Stomach (tissue), 4 donors: Measurements from ENCODE around the gene SEMA3D.

Experiments used
- EP300 ChIP-seq: sonication (generic); formaldehyde crosslinking; IDR thresholded peaks from one replicate; pipeline ENCODE4 v1.6.1; 2017; ENCODE audit warnings: antibody characterized with exemption
- POLR2A ChIP-seq, 4 donors: fragments of 450-650 bp; IDR thresholded peaks; one replicate each; pipeline ENCODE4 v1.6.1; 2016; ENCODE audit warnings: antibody characterized with exemption in 4 of 4, control low read depth in 2 of 4, mild to moderate bottlenecking in 1 of 4, moderate library complexity in 1 of 4
- POLR2AphosphoS5 ChIP-seq, 3 donors: sonication (generic); formaldehyde crosslinking; IDR thresholded peaks; one replicate each; pipeline ENCODE4 v1.6.1; 2016; ENCODE audit warnings: antibody characterized with exemption in 3 of 3
- TF ChIP-seq, protein P1 (sequence below), 7 experiments: fragments of 450-650 bp in 4 of 7; fragments of 200-600 bp in 3 of 7; sonication (generic) in 3 of 7; IDR thresholded peaks; one replicate each; pipeline ENCODE4 v1.5.1; 2016 to 2019; ENCODE audit warnings: antibody characterized with exemption in 7 of 7, control low read depth in 2 of 7, mild to moderate bottlenecking in 1 of 7

GRCh38 chr7:85165263-85165662 is 21.6 kb downstream of the SEMA3D start:
- TF ChIP-seq POLR2AphosphoS5 (IDR thresholded peaks at IDR 0.05) = no peak
- TF ChIP-seq, protein P1, sequence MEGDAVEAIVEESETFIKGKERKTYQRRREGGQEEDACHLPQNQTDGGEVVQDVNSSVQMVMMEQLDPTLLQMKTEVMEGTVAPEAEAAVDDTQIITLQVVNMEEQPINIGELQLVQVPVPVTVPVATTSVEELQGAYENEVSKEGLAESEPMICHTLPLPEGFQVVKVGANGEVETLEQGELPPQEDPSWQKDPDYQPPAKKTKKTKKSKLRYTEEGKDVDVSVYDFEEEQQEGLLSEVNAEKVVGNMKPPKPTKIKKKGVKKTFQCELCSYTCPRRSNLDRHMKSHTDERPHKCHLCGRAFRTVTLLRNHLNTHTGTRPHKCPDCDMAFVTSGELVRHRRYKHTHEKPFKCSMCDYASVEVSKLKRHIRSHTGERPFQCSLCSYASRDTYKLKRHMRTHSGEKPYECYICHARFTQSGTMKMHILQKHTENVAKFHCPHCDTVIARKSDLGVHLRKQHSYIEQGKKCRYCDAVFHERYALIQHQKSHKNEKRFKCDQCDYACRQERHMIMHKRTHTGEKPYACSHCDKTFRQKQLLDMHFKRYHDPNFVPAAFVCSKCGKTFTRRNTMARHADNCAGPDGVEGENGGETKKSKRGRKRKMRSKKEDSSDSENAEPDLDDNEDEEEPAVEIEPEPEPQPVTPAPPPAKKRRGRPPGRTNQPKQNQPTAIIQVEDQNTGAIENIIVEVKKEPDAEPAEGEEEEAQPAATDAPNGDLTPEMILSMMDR (IDR thresholded peaks at IDR 0.05) = no peak
- no peak for TF ChIP-seq POLR2A (IDR thresholded peaks at IDR 0.05)
- no peak for TF ChIP-seq EP300
